PC-9 (cell line): ENCODE data around the gene YAF2. TPM values are rescaled to one million over a fixed set of nuclear protein-coding genes. Genes with fewer than 3 reads are reported as not detected.

Source experiments
- BruUV-seq: library from RNA; stranded (reverse); fragments of 400-500 nt; replicated peaks from 2 replicates; lab custom pipeline; 2021; lab: Mats Ljungman, UMichigan
- CTCF ChIA-PET: fragments of 300-600 bp; sonication (Branson Sonifier 250); formaldehyde crosslinking; loops from one replicate; lab custom pipeline; 2022; ENCODE audit warnings: antibody characterized with exemption; lab: Charles Lee
- POLR2A ChIA-PET: fragments of 300-600 bp; sonication (Branson Sonifier 250); formaldehyde crosslinking; loops from one replicate; lab custom pipeline; 2022; ENCODE audit warnings: antibody characterized with exemption; ENCODE audit not compliant: unreplicated experiment; lab: Charles Lee
- DNase-seq, 2 experiments: peaks; one replicate each; pipeline versions ENCODE4 v3.0.0 to v3.0.0-alpha.2; 2015 to 2022; ENCODE audit warnings: mixed read lengths in 1 of 2
- H2AFZ ChIP-seq: fragments of 200-600 bp; sonication (generic); 2 replicates; pipeline ENCODE4 v1.8.1; 2017; ENCODE audit warnings: antibody characterized with exemption
- H3F3A ChIP-seq: fragments of 200-600 bp; sonication (generic); 2 replicates; pipeline ENCODE4 v1.8.1; 2017; ENCODE audit warnings: antibody characterized with exemption, mild to moderate bottlenecking, low read depth; ENCODE audit not compliant: insufficient read depth
- H3K27ac ChIP-seq: fragments of 200-600 bp; sonication (generic); 2 replicates; pipeline ENCODE4 v1.6.1; 2016; ENCODE audit warnings: mixed run types
- H3K27me3 ChIP-seq: fragments of 200-600 bp; sonication (generic); 2 replicates; pipeline ENCODE4 v1.6.1; 2016; ENCODE audit warnings: low read depth, mixed run types; ENCODE audit not compliant: insufficient read depth
- H3K36me3 ChIP-seq: fragments of 200-600 bp; sonication (generic); 2 replicates; pipeline ENCODE4 v1.6.1; 2016; ENCODE audit warnings: low read depth, mixed run types
- H3K4me1 ChIP-seq: fragments of 200-600 bp; sonication (generic); replicated peaks from 2 replicates; pipeline ENCODE4 v1.6.1; 2016; ENCODE audit warnings: mixed run types; ENCODE audit not compliant: insufficient read depth
- H3K4me2 ChIP-seq: fragments of 200-600 bp; sonication (generic); 2 replicates; pipeline ENCODE4 v1.6.1; 2017; ENCODE audit warnings: mixed run types
- H3K4me3 ChIP-seq: fragments of 200-600 bp; sonication (generic); 2 replicates; pipeline ENCODE4 v1.6.1; 2016; ENCODE audit warnings: mixed run types
- H3K79me2 ChIP-seq: fragments of 200-600 bp; sonication (generic); 2 replicates; pipeline ENCODE4 v1.6.1; 2017; ENCODE audit warnings: low read depth, mixed run types
- H3K9me2 ChIP-seq: fragments of 200-600 bp; sonication (generic); 2 replicates; pipeline ENCODE4 v1.8.1; 2017; ENCODE audit warnings: mild to moderate bottlenecking; ENCODE audit not compliant: insufficient read depth
- H3K9me3 ChIP-seq: fragments of 200-600 bp; sonication (generic); 2 replicates; pipeline ENCODE4 v1.8.1; 2016; ENCODE audit warnings: low read depth; ENCODE audit not compliant: insufficient read depth
- H4K20me1 ChIP-seq: fragments of 200-600 bp; sonication (generic); 2 replicates; pipeline ENCODE4 v1.8.1; 2017; ENCODE audit not compliant: insufficient read depth
- EZH2 ChIP-seq: fragments of 200-600 bp; sonication (generic); IDR thresholded peaks from 2 replicates; pipeline ENCODE4 v1.8.0; 2017; ENCODE audit warnings: antibody characterized with exemption, low read depth
- intact Hi-C: fragments of 100-400 bp; cut with micrococcal nuclease; formaldehyde crosslinking; loops from one replicate; pipeline ENCODE4 v1.10.0; 2022; ENCODE audit not compliant: unreplicated experiment
- total RNA-seq: library from RNA; stranded (reverse); gene quantifications from 2 replicates; pipeline ENCODE4 v1.2.3, GENCODE V29; 2021
- TF ChIP-seq, protein P1 (sequence below): fragments of 200-600 bp; sonication (generic); conservative IDR thresholded peaks from 2 replicates; pipeline ENCODE4 v1.6.1; 2017; ENCODE audit warnings: mixed run types, antibody characterized with exemption, mild to moderate bottlenecking, moderate library complexity

YAF2 gene
- total RNA-seq, 1 experiment from 2014 or later: 11.6 TPM

DNA sequence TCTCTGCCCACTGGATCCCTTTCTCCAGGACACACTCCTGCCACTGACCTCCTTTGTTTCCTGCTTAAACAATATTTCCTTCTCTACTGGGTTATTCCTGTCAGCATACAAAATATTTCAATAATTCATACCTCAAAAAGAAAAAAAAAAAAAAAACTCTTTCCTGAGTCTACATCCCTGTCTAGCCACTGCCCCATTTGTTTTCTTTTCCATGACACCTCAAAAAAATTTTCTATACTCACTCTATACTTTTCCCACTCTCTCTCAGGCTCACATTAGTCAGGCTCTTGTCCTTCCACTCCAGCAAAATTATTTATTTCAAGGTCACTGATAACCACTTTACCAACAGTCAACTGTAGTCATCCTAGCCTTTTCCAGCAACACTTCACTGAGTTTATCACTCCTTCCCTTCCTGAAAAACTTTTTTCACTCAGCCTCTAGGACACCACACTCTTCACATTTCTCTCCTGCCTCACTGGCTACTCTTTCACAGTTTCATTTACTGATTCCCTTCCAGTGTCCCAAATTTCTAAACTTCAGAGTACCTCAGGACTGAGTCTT lies 64.0 kb downstream of the YAF2 start:
- Histone ChIP-seq H3K4me2 (no peak overlapping the region), H3K27ac (no peak overlapping the region), H3K36me3 (no peaks in the 10 kb centered on the region), H3K9me2 (no peaks in the 10 kb centered on the region), H3K79me2 (no peaks in the 10 kb centered on the region), H2AFZ (no peak overlapping the region), H4K20me1 (no peaks in the 10 kb centered on the region), H3K4me1 (no peaks in the 10 kb centered on the region), H3K4me3 (no peak overlapping the region), H3F3A (no peaks in the 10 kb centered on the region), H3K27me3 (no peaks in the 10 kb centered on the region), H3K9me3 (no peaks in the 10 kb centered on the region)
- TF ChIP-seq EZH2: no peak
- TF ChIP-seq, protein P1, sequence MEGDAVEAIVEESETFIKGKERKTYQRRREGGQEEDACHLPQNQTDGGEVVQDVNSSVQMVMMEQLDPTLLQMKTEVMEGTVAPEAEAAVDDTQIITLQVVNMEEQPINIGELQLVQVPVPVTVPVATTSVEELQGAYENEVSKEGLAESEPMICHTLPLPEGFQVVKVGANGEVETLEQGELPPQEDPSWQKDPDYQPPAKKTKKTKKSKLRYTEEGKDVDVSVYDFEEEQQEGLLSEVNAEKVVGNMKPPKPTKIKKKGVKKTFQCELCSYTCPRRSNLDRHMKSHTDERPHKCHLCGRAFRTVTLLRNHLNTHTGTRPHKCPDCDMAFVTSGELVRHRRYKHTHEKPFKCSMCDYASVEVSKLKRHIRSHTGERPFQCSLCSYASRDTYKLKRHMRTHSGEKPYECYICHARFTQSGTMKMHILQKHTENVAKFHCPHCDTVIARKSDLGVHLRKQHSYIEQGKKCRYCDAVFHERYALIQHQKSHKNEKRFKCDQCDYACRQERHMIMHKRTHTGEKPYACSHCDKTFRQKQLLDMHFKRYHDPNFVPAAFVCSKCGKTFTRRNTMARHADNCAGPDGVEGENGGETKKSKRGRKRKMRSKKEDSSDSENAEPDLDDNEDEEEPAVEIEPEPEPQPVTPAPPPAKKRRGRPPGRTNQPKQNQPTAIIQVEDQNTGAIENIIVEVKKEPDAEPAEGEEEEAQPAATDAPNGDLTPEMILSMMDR: no peak
- CTCF ChIA-PET: no interaction called here
- POLR2A ChIA-PET: no interaction called here
- no peak for DNase-seq
- intact Hi-C loops: no loop called here
- BruUV-seq: no TSS peak

DNA sequence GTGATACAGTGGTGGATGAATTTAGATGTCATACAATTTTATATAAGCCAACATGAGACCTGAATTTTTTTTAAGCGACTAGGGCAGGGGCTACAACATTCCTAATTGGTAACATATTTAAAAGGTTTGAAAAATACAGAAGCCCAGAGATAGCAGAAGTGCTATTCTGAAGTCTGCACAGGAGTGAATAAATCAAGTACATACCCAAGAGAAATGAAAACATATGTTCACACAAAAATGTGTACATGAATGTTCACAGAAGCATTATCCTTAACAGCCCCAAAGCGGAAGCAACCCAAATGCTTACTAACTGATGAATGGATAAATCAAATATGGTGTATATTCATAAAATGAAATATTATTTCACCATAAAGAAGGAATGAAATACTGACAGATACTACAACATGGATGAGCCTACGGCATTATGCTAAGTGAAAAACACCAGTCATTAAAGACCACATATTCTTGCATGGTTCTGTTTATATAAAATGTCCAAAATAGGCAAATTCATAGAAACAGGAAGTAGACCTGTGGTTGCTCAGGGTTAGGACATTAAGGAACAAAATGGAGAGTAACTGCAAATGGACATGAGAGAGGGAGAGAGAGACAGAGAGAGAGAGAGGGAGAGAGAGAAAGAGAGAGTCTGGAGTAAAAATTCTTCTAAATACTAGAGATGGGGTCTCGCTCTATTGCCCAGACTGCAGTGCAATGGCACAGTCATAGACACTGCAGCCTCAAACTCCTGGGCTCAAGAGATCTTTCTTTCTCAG lies 65.4 kb downstream of the YAF2 start:
- Histone ChIP-seq H2AFZ (no peak overlapping the region), H4K20me1 (no peaks in the 10 kb centered on the region), H3K79me2 (no peaks in the 10 kb centered on the region), H3K9me3 (no peaks in the 10 kb centered on the region), H3F3A (no peaks in the 10 kb centered on the region), H3K36me3 (no peaks in the 10 kb centered on the region), H3K4me2 (no peak overlapping the region), H3K9me2 (no peaks in the 10 kb centered on the region), H3K4me3 (no peak overlapping the region), H3K27ac (no peak overlapping the region), H3K27me3 (no peaks in the 10 kb centered on the region), H3K4me1 (no peaks in the 10 kb centered on the region)
- no TSS peak for BruUV-seq
- CTCF ChIA-PET: no interaction called here
- TF ChIP-seq EZH2: no peak
- TF ChIP-seq, protein P1: no peak
- no peak for DNase-seq
- intact Hi-C loops: no loop called here
- POLR2A ChIA-PET: no interaction called here

DNA sequence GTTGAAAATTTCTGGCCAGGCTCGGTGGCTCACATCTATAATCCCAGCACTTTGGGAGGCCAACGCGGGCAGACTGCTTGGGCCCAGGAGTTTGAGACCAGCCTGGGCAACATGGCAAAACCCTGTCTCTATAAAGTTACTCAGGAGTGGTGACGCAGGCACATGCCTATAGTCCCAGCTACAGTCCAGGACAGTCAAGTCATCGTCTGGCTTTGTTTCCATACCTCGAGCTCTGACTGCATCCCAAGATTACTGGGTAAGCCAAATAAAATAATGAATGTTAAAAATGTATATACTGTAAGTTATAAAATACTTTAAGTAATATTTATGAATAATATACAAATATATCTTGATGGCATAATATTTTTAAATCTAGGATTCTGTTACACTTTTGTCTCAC lies 70.3 kb downstream of the YAF2 start:
- ChIA-PET CTCF (no interaction called here), POLR2A (no interaction called here)
- no peak overlapping the region for H3K27ac ChIP-seq
- H3K9me2 ChIP-seq: no peaks in the 10 kb centered on the region
- H3K4me2 ChIP-seq: no peak overlapping the region
- H3K36me3 ChIP-seq: no peaks in the 10 kb centered on the region
- H3K79me2 ChIP-seq: no peaks in the 10 kb centered on the region
- no peaks in the 10 kb centered on the region for H4K20me1 ChIP-seq
- no TSS peak for BruUV-seq
- no peak overlapping the region for H2AFZ ChIP-seq
- no peaks in the 10 kb centered on the region for H3K27me3 ChIP-seq
- H3K4me3 ChIP-seq: no peak overlapping the region
- H3K4me1 ChIP-seq: no peaks in the 10 kb centered on the region
- no peaks in the 10 kb centered on the region for H3F3A ChIP-seq
- no peaks in the 10 kb centered on the region for H3K9me3 ChIP-seq
- no peak for TF ChIP-seq EZH2
- TF ChIP-seq, protein P1: no peak
- intact Hi-C loops: no loop called here
- no peak for DNase-seq
